Upper lobe of left lung (tissue), 6 donors: ENCODE data around the gene C20orf204. TPM values are rescaled to one million over a fixed set of nuclear protein-coding genes. Genes with fewer than 3 reads are reported as not detected.
A peak's percentile ranks its signal among the peaks of the same experiment; 100 is the strongest.

ENCODE experiments used
- ATAC-seq, 2 donors: fragments of 200-7000 bp; cut with Tn5 transposase; one replicate each; pipeline ENCODE4 v1.9.1; 2022; ENCODE audit warnings: mild to moderate bottlenecking in 2 of 2, moderate library complexity in 2 of 2; ENCODE audit not compliant: low FRiP score in 2 of 2
- DNase-seq, 2 donors: peaks; one replicate each; pipeline ENCODE4 v3.0.0-alpha.2; 2019 to 2020
- H3K27ac ChIP-seq, 4 donors: fragments of 200-600 bp; sonication (generic); one replicate each; pipeline ENCODE4 v1.5.1; 2016 to 2019
- H3K27me3 ChIP-seq, 4 donors: fragments of 200-600 bp; sonication (generic); one replicate each; pipeline ENCODE4 v1.5.1; 2017 to 2019
- H3K36me3 ChIP-seq, 4 donors: fragments of 200-600 bp; sonication (generic); one replicate each; pipeline ENCODE4 v1.5.1; 2016 to 2019
- H3K4me1 ChIP-seq, 4 donors: fragments of 200-600 bp; sonication (generic); one replicate each; pipeline ENCODE4 v1.5.1; 2018 to 2019
- H3K4me3 ChIP-seq, 4 donors: fragments of 200-600 bp; sonication (generic); one replicate each; pipeline ENCODE4 v1.5.1; 2017 to 2019; ENCODE audit warnings: mild to moderate bottlenecking in 2 of 4, moderate library complexity in 1 of 4
- H3K9me3 ChIP-seq, 4 donors: fragments of 200-600 bp; sonication (generic); one replicate each; pipeline ENCODE4 v1.5.1; 2018 to 2019
- EP300 ChIP-seq, 4 donors: sonication (generic); formaldehyde crosslinking; IDR thresholded peaks; one replicate each; pipeline ENCODE4 v1.5.1; 2017; ENCODE audit warnings: antibody characterized with exemption in 4 of 4, control low read depth in 2 of 4
- POLR2A ChIP-seq, 4 donors: fragments of 450-650 bp; IDR thresholded peaks; one replicate each; pipeline ENCODE4 v1.5.1; 2016 to 2017; ENCODE audit warnings: antibody characterized with exemption in 4 of 4, mild to moderate bottlenecking in 2 of 4
- POLR2AphosphoS5 ChIP-seq, 2 donors: sonication (generic); formaldehyde crosslinking; IDR thresholded peaks; one replicate each; pipeline ENCODE4 v1.5.1; 2017; ENCODE audit warnings: antibody characterized with exemption in 2 of 2
- WGBS, 2 donors: methylation state at CpG; one replicate each; pipeline ENCODE4 v1.1.5; 2017 to 2018; 5-methylcytosine and 5-hydroxymethylcytosine counted together
- total RNA-seq, 6 donors: library from RNA; depleted of rRNA in 4 of 6; stranded (reverse); fragments of >200 nt in 4 of 6; gene quantifications; one replicate each; pipeline versions ENCODE4 v1.1.0 to v1.2.1, GENCODE V29; 2016 to 2021
- TF ChIP-seq, protein P1 (sequence below), 6 experiments: fragments of 450-650 bp in 4 of 6; fragments of 200-600 bp in 2 of 6; sonication (generic) in 2 of 6; IDR thresholded peaks; one replicate each; pipeline ENCODE4 v1.5.1; 2016 to 2019; ENCODE audit warnings: antibody characterized with exemption in 6 of 6
- donor health status: DM: no; HTN: no; CAD: no; lungs with moderate emphysema.
- donor health status: DM: no; HTN: yes; CAD: no; lungs with severe emphysema.

Gene C20orf204
- total RNA-seq, 6 donors from 2014 or later: 0.44 to 2.3 (median 1.7) TPM

DNA sequence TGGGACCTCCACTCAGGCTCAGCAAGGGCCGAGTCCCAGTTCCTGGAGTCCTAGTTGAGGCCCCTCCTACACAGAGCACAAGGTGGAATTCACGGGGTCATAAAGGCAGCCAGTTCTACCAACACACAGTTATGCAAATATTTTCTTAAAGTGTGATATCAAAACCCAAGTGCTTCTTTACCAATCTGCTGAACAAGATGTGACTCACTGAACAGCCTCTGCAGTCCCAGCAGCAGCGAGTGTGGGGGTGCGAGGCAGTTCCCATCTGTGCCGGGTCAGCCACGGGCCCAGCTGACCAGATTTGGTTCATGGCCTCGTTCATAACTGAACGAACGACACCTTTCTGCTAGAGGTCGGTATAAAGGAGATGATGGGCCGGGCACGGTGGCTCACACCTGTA, 22.6 kb downstream of the C20orf204 start:
- Histone ChIP-seq H3K4me1 (peaks cover 34 to 57% (median 47%) of the 10 kb centered on the region in 4 donors), H3K27me3 (no peaks in the 10 kb centered on the region), H3K36me3 (no peaks in the 10 kb centered on the region), H3K9me3 (no peaks in the 10 kb centered on the region), H3K27ac (peak overlapping the region in 1 of 4 donors; percentile 19), H3K4me3 (no peak overlapping the region)
- DNase-seq (no peak), ATAC-seq (no peak)
- TF ChIP-seq POLR2AphosphoS5 (IDR thresholded peaks at IDR 0.05) (no peak), POLR2A (IDR thresholded peaks at IDR 0.05) (no peak), EP300 (IDR thresholded peaks at IDR 0.05) (no peak)
- TF ChIP-seq, protein P1, sequence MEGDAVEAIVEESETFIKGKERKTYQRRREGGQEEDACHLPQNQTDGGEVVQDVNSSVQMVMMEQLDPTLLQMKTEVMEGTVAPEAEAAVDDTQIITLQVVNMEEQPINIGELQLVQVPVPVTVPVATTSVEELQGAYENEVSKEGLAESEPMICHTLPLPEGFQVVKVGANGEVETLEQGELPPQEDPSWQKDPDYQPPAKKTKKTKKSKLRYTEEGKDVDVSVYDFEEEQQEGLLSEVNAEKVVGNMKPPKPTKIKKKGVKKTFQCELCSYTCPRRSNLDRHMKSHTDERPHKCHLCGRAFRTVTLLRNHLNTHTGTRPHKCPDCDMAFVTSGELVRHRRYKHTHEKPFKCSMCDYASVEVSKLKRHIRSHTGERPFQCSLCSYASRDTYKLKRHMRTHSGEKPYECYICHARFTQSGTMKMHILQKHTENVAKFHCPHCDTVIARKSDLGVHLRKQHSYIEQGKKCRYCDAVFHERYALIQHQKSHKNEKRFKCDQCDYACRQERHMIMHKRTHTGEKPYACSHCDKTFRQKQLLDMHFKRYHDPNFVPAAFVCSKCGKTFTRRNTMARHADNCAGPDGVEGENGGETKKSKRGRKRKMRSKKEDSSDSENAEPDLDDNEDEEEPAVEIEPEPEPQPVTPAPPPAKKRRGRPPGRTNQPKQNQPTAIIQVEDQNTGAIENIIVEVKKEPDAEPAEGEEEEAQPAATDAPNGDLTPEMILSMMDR (IDR thresholded peaks at IDR 0.05): no peak
- WGBS, 2 donors: 71 to 80% methylated on average over 9 to 12 of the region's 12 CpGs

DNA sequence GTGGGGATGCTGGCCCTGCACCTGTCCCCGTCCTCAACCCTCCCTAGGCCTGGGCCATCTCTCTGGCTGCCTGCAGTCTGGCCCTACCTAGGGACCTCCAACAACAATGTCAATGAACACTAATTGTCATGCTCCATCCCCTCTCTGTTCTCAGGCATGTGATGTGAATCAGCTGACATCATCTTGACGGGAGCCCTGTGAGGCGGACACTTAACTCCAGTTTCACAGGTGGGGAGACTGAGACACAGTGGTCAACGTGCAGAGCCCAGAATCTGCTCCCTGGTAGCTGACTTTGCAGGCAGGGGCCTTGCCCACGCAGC, 26.3 kb downstream of the C20orf204 start:
- H3K27me3 ChIP-seq: no peaks in the 10 kb centered on the region
- TF ChIP-seq POLR2AphosphoS5 (IDR thresholded peaks at IDR 0.05) (no peak), POLR2A (IDR thresholded peaks at IDR 0.05) (no peak), EP300 (IDR thresholded peaks at IDR 0.05) (no peak)
- DNase-seq (no peak), ATAC-seq (no peak)
- H3K4me3 ChIP-seq: peak overlapping the region in 3 of 4 donors; percentile 78 to 95 (median 83)
- 60 to 69% methylated on average over 3 to 5 of the region's 5 CpGs for WGBS, 2 donors
- peaks cover 33 to 50% (median 38%) of the 10 kb centered on the region in 4 donors for H3K4me1 ChIP-seq
- H3K9me3 ChIP-seq: no peaks in the 10 kb centered on the region
- peak overlapping the region; percentile 74 to 86 (median 85) for H3K27ac ChIP-seq
- H3K36me3 ChIP-seq: no peaks in the 10 kb centered on the region

DNA sequence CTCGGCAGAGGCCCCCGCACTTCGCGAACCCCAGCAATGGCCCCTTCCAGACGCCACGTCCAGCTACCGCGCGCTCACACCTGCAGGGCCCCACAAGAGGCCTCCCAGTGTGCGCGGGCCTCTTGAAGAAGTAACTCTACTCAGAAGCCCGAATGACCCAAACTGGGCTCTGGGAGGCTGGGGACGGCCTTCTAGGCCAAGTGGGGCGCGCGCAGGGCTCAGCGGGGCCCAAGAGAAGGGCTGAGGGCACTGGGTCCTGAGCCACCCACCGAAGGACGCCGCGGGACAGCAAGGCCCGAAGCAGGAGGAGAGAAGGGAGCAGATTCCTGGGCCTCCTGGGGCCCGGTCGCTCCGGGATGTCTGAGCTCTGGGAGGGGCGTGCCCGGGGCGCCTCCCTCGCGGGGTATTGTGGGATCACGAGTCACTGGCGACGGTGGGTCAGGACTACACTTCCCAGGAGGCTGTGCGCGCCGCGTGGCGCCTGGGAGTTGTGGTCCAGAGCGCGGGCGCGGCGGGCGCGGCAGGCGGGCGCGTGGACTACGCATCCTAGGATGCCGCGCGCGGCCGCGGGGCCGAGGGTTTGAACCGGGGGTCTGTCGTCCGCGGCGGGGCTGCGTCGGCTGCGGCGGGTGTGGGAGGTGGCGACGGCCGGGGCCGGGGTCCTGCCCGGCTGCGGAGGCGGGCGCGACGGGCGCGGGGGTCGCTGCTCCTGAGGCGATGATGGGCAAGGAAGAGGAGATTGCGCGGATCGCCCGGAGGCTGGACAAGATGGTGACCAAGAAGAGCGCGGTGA, 26.8 kb downstream of the C20orf204 start, which contains the start of gene TCEA2:
TCEA2 (plus strand) TSS at position 603 of the 793 bp plus-strand sequence; CDS start at position 718, 115 bp downstream.
- ATAC-seq (peak; percentile 96 to 97), DNase-seq (peak; percentile 98 to 100)
- H3K36me3 ChIP-seq: no peaks in the 10 kb centered on the region
- no peaks in the 10 kb centered on the region for H3K27me3 ChIP-seq
- peak within 1 kb of the TSS; percentile 74 to 86 (median 85) for H3K27ac ChIP-seq
- peaks cover 32 to 44% (median 33%) of the 10 kb centered on the region in 4 donors for H3K4me1 ChIP-seq
- TF ChIP-seq EP300 (IDR thresholded peaks at IDR 0.05) (no peak), POLR2A (IDR thresholded peaks at IDR 0.05) (peak in 3 of 4 donors; percentile 71 to 94 (median 79)), POLR2AphosphoS5 (IDR thresholded peaks at IDR 0.05) (peak; percentile 71 to 86)
- TF ChIP-seq, protein P1 (IDR thresholded peaks at IDR 0.05): peak in 2 of 6 experiments; percentile 9 to 28
- H3K9me3 ChIP-seq: no peaks in the 10 kb centered on the region
- H3K4me3 ChIP-seq: peak within 1 kb of the TSS; percentile 71 to 95 (median 80)
- 12 to 22% methylated on average over 10 to 80 of the region's 85 CpGs for WGBS, 2 donors

DNA sequence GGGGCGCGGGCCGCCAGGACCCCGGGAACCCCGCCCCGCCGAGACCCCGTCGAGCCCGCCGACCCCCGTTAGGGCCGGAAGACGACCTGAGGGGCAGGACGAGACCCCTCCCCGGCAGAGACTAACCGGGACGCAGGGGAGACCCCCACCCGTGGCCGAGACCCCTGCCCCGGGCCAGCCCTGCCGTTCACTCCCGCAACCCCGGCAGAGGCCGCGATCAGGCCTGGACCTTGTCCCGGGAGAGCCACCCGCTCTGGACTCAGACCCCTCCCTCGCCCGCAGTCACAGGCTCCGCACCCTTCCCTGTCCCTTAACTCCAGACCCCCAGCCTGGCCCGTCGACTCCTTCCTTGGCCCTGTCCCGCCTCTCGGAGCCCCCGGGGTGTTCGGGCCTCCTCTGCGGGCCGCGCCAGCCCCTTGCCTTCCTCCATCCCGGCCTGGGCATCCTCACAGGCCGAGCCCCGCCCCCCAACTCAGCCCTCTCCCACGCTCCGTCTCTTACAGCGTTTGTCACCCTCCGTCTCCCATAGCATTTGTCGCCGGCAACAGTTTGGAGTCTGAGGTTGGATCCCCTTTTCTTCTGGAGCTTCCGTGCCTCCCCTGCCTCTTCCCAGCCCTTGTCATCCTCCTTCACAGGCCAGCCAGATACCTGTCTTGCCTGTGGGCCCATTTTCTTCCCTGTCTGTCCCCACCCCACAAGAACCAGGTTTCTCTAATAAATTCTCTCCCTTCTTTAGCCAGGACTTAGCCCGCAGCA, 27.6 kb downstream of the C20orf204 start:
- Histone ChIP-seq H3K27me3 (no peaks in the 10 kb centered on the region), H3K27ac (peak overlapping the region; percentile 68 to 85 (median 80)), H3K9me3 (no peaks in the 10 kb centered on the region), H3K4me3 (peak overlapping the region; percentile 71 to 95 (median 80)), H3K36me3 (no peaks in the 10 kb centered on the region), H3K4me1 (peaks cover 25 to 38% (median 28%) of the 10 kb centered on the region in 4 donors)
- DNase-seq: peak in 1 of 2 donors; percentile 85
- 5 to 10% methylated on average over 30 to 44 of the region's 51 CpGs for WGBS, 2 donors
- ATAC-seq: peak in 1 of 2 donors; percentile 41
- TF ChIP-seq POLR2A (IDR thresholded peaks at IDR 0.05): no peak
- TF ChIP-seq, protein P1 (IDR thresholded peaks at IDR 0.05): no peak
- no peak for TF ChIP-seq EP300 (IDR thresholded peaks at IDR 0.05)
- no peak for TF ChIP-seq POLR2AphosphoS5 (IDR thresholded peaks at IDR 0.05)
